OCI-LY1 (cell line): Measurements from ENCODE around the gene GOLGA6D.
"Not testable (repeated sequence)": the region's sequence is repeated elsewhere in the genome, so short reads cannot be mapped to it uniquely, and the experiment has no call there.

Experiments
- H2AFZ ChIP-seq: fragments of 200-600 bp; sonication (generic), shearing (Covaris generic); 2 replicates; pipeline ENCODE4 v1.6.0; 2014; ENCODE audit warnings: antibody characterized with exemption, mild to moderate bottlenecking, low read length
- H3F3A ChIP-seq: fragments of 200-600 bp; sonication (generic), shearing (Covaris generic); 2 replicates; pipeline ENCODE4 v1.6.0; 2014; ENCODE audit warnings: mild to moderate bottlenecking, antibody characterized with exemption, low read length, moderate library complexity; ENCODE audit not compliant: insufficient read depth
- H3K27ac ChIP-seq: fragments of 200-600 bp; sonication (generic); 2 replicates; pipeline ENCODE4 v1.5.1; 2014; ENCODE audit warnings: low read length, mixed run types, mild to moderate bottlenecking, low read depth; ENCODE audit not compliant: poor library complexity, severe bottlenecking
- H3K27me3 ChIP-seq: fragments of 200-600 bp; sonication (generic); 2 replicates; pipeline ENCODE4 v1.6.0; 2014; ENCODE audit warnings: antibody characterized with exemption, mild to moderate bottlenecking, low read length, moderate library complexity; ENCODE audit not compliant: insufficient read depth
- H3K36me3 ChIP-seq: fragments of 200-600 bp; sonication (generic); 2 replicates; pipeline ENCODE4 v1.6.1; 2014; ENCODE audit warnings: mild to moderate bottlenecking, antibody characterized with exemption, low read length, moderate library complexity, mixed read lengths; ENCODE audit not compliant: insufficient read depth
- H3K4me1 ChIP-seq: fragments of 200-600 bp; sonication (generic); 2 replicates; pipeline ENCODE4 v1.5.1; 2014; ENCODE audit warnings: mild to moderate bottlenecking, low read length, moderate library complexity; ENCODE audit not compliant: insufficient read depth, severe bottlenecking
- H3K4me2 ChIP-seq: fragments of 200-600 bp; sonication (generic), shearing (Covaris generic); 2 replicates; pipeline ENCODE4 v1.6.1; 2014; ENCODE audit warnings: low read length
- H3K4me3 ChIP-seq: fragments of 200-600 bp; sonication (generic); 2 replicates; pipeline ENCODE4 v1.5.1; 2014; ENCODE audit warnings: low read length, low read depth, mild to moderate bottlenecking, mixed read lengths; ENCODE audit not compliant: poor library complexity, severe bottlenecking
- H3K79me2 ChIP-seq: fragments of 200-600 bp; shearing (Covaris generic); 2 replicates; pipeline ENCODE4 v1.6.1; 2016; ENCODE audit warnings: mixed run types, low read length, mixed read lengths; ENCODE audit not compliant: insufficient read depth
- H3K9ac ChIP-seq: fragments of 200-600 bp; sonication (generic), shearing (Covaris generic); 2 replicates; pipeline ENCODE4 v1.6.1; 2014; ENCODE audit warnings: mild to moderate bottlenecking, low read length, mixed read lengths
- H3K9me2 ChIP-seq: fragments of 200-600 bp; sonication (generic), shearing (Covaris generic); 2 replicates; pipeline ENCODE4 v1.6.1; 2014; ENCODE audit warnings: low read depth, mild to moderate bottlenecking, low read length, mixed read lengths
- H3K9me3 ChIP-seq: fragments of 200-600 bp; shearing (Covaris generic); 2 replicates; pipeline ENCODE4 v1.6.1; 2014; ENCODE audit warnings: low read length, mixed read lengths
- H4K20me1 ChIP-seq: fragments of 200-600 bp; sonication (generic), shearing (Covaris generic); 2 replicates; pipeline ENCODE4 v1.6.0; 2016; ENCODE audit warnings: mild to moderate bottlenecking, low read length; ENCODE audit not compliant: insufficient read depth
- CTCF ChIP-seq: fragments of 200-600 bp; sonication (generic), shearing (Covaris generic); IDR thresholded peaks from 2 replicates; pipeline ENCODE4 v1.5.1; 2017; ENCODE audit warnings: mild to moderate bottlenecking, antibody characterized with exemption, low read length, moderate library complexity, mixed read lengths
- EZH2 ChIP-seq: fragments of 200-600 bp; sonication (generic), shearing (Covaris generic); IDR thresholded peaks from 2 replicates; pipeline ENCODE4 v1.8.0; 2017; ENCODE audit warnings: borderline replicate concordance, mixed run types, mild to moderate bottlenecking, antibody characterized with exemption, low read length, moderate library complexity, mixed read lengths

Gene GOLGA6D

GRCh38 chr15:75302318-75302717, 19.7 kb downstream of the GOLGA6D start:
- no peak overlapping the region for H2AFZ ChIP-seq
- no peaks in the 10 kb centered on the region for H3K9me2 ChIP-seq
- no peak overlapping the region for H3K4me3 ChIP-seq
- H3K36me3 ChIP-seq, result no peaks in the 10 kb centered on the region
- H3K9me3 ChIP-seq, result no peaks in the 10 kb centered on the region
- H3K4me1 ChIP-seq, result no peaks in the 10 kb centered on the region
- H3F3A ChIP-seq, result no peaks in the 10 kb centered on the region
- TF ChIP-seq EZH2 (no peak), CTCF (no peak)
- H3K4me2 ChIP-seq, result no peak overlapping the region
- H4K20me1 ChIP-seq, result no peaks in the 10 kb centered on the region
- peaks cover 5% of the 10 kb centered on the region for H3K27me3 ChIP-seq
- H3K27ac ChIP-seq, result no peak overlapping the region
- no peaks in the 10 kb centered on the region for H3K79me2 ChIP-seq
- H3K9ac ChIP-seq, result no peak overlapping the region

- H3K9me3 ChIP-seq, H3K4me3 ChIP-seq, H3K9ac ChIP-seq, H3K27ac ChIP-seq, H3K27me3 ChIP-seq, H3K4me1 ChIP-seq, H4K20me1 ChIP-seq, H3F3A ChIP-seq, H3K79me2 ChIP-seq, H3K4me2 ChIP-seq, H2AFZ ChIP-seq, H3K9me2 ChIP-seq, H3K36me3 ChIP-seq: not testable (repeated sequence)
These were observed 20.1 kb downstream of the GOLGA6D start for GRCh38 chr15:75302753-75303152.

GRCh38 chr15:75306188-75306587, 23.6 kb downstream of the GOLGA6D start:
- Histone ChIP-seq H3K9me3 (no peaks in the 10 kb centered on the region), H3K9ac (no peak overlapping the region), H3K4me1 (no peaks in the 10 kb centered on the region), H3K9me2 (no peaks in the 10 kb centered on the region), H3K79me2 (no peaks in the 10 kb centered on the region), H3K27me3 (peaks cover 5% of the 10 kb centered on the region), H3K4me2 (no peak overlapping the region), H4K20me1 (no peaks in the 10 kb centered on the region), H2AFZ (no peak overlapping the region), H3F3A (no peaks in the 10 kb centered on the region), H3K36me3 (no peaks in the 10 kb centered on the region), H3K4me3 (no peak overlapping the region), H3K27ac (no peak overlapping the region)
- TF ChIP-seq EZH2, result no peak
- TF ChIP-seq CTCF, result no peak

- Histone ChIP-seq H3K79me2 (no peaks in the 10 kb centered on the region), H3K4me2 (no peak overlapping the region), H3F3A (no peaks in the 10 kb centered on the region), H3K27ac (no peak overlapping the region), H4K20me1 (no peaks in the 10 kb centered on the region), H2AFZ (no peak overlapping the region), H3K9me3 (no peaks in the 10 kb centered on the region), H3K9ac (no peak overlapping the region), H3K36me3 (no peaks in the 10 kb centered on the region), H3K4me1 (no peaks in the 10 kb centered on the region), H3K4me3 (no peak overlapping the region), H3K9me2 (no peaks in the 10 kb centered on the region), H3K27me3 (peaks cover 5% of the 10 kb centered on the region)
- TF ChIP-seq CTCF (peak; percentile 47; the same call in 1 of the 2 replicates), EZH2 (no peak)
These were observed 25.2 kb downstream of the GOLGA6D start for GRCh38 chr15:75307778-75308390.
